Effector memory CD8-positive, alpha-beta T cell (primary cell): ENCODE measurements around the gene SWSAP1.

Experiments
- ATAC-seq: fragments of 150-1000 bp; cut with Tn5 transposase; replicated peaks from 2 replicates; pipeline ENCODE4 v1.10.0; 2021; ENCODE audit warnings: mild to moderate bottlenecking, moderate library complexity
- DNase-seq, 3 experiments: peaks; one replicate each; pipeline ENCODE4 v3.0.0; 2021
- H3K27ac Mint-ChIP-seq, 2 donors: one replicate each; pipeline ENCODE4 v1.8.0; 2022; ENCODE audit warnings: mild to moderate bottlenecking in 2 of 2, mixed read lengths in 2 of 2, moderate library complexity in 2 of 2
- H3K27me3 Mint-ChIP-seq, 2 donors: one replicate each; pipeline ENCODE4 v1.8.0; 2022; ENCODE audit warnings: mixed read lengths in 2 of 2
- H3K36me3 Mint-ChIP-seq: one replicate; pipeline ENCODE4 v1.8.0; 2022; ENCODE audit warnings: mild to moderate bottlenecking, moderate library complexity, mixed read lengths; ENCODE audit not compliant: insufficient read depth
- H3K4me1 Mint-ChIP-seq, 2 donors: one replicate each; pipeline ENCODE4 v1.8.0; 2022; ENCODE audit warnings: low read depth in 2 of 2, mixed read lengths in 2 of 2
- H3K4me3 Mint-ChIP-seq, 2 donors: one replicate each; pipeline ENCODE4 v1.8.0; 2022; ENCODE audit warnings: mild to moderate bottlenecking in 2 of 2, mixed read lengths in 2 of 2, moderate library complexity in 2 of 2
- H3K9me3 Mint-ChIP-seq, 2 donors: one replicate each; pipeline ENCODE4 v1.8.0; 2022; ENCODE audit warnings: mixed read lengths in 2 of 2

Gene SWSAP1

GRCh38 chr19:11418549-11419506 is 44.4 kb downstream of the SWSAP1 start, which contains the start of gene RGL3:
Gene RGL3, minus strand, starts transcription at chr19:11419314. Its CDS starts 36 bp downstream, at chr19:11419278.
- ATAC-seq (no peak), DNase-seq (no peak)
- peaks cover 30 to 37% of the 10 kb centered on the region in 2 donors for H3K4me1 Mint-ChIP-seq
- H3K4me3 Mint-ChIP-seq, result peak within 1 kb of the TSS; percentile 37 to 78
- no peaks in the 10 kb centered on the region for H3K9me3 Mint-ChIP-seq
- no peak within 1 kb of the TSS for H3K27ac Mint-ChIP-seq
- peaks cover 63 to 75% of the 10 kb centered on the region in 2 donors for H3K27me3 Mint-ChIP-seq
- peaks cover 3% of the 10 kb centered on the region for H3K36me3 Mint-ChIP-seq

- Mint-ChIP-seq H3K9me3 (no peaks in the 10 kb centered on the region), H3K36me3 (peaks cover 3% of the 10 kb centered on the region), H3K4me3 (peak overlapping the region; percentile 71 to 78), H3K4me1 (peaks cover 30 to 37% of the 10 kb centered on the region in 2 donors), H3K27me3 (peaks cover 65 to 79% of the 10 kb centered on the region in 2 donors), H3K27ac (peak overlapping the region in 1 of 2 donors; percentile 44)
- DNase-seq, result no peak
- ATAC-seq, result no peak
Measured at GRCh38 chr19:11420429-11421370, 46.2 kb downstream of the SWSAP1 start.

GRCh38 chr19:11421371-11422098 is 47.1 kb downstream of the SWSAP1 start:
- peak; percentile 41 for ATAC-seq
- peak in 2 of 3 experiments; percentile 20 to 26 for DNase-seq
- no peaks in the 10 kb centered on the region for H3K9me3 Mint-ChIP-seq
- H3K36me3 Mint-ChIP-seq, result peaks cover 3% of the 10 kb centered on the region
- H3K4me3 Mint-ChIP-seq, result peak overlapping the region; percentile 71 to 78
- H3K4me1 Mint-ChIP-seq, result peaks cover 30 to 37% of the 10 kb centered on the region in 2 donors
- H3K27ac Mint-ChIP-seq, result peak overlapping the region in 1 of 2 donors; percentile 44
- peaks cover 61 to 73% of the 10 kb centered on the region in 2 donors for H3K27me3 Mint-ChIP-seq

GRCh38 chr19:11422163-11423065 is 47.9 kb downstream of the SWSAP1 start:
- DNase-seq, result peak; percentile 45 to 64 (median 63)
- H3K27me3 Mint-ChIP-seq, result peaks cover 55 to 67% of the 10 kb centered on the region in 2 donors

GRCh38 chr19:11423164-11423790 is 48.8 kb downstream of the SWSAP1 start:
- DNase-seq (no peak), ATAC-seq (no peak)
- no peak overlapping the region for H3K27ac Mint-ChIP-seq
- H3K9me3 Mint-ChIP-seq, result no peaks in the 10 kb centered on the region
- H3K4me3 Mint-ChIP-seq, result peak overlapping the region; percentile 71 to 78
- H3K27me3 Mint-ChIP-seq, result peaks cover 47 to 58% of the 10 kb centered on the region in 2 donors
- H3K36me3 Mint-ChIP-seq, result peaks cover 3% of the 10 kb centered on the region
- peaks cover 30 to 37% of the 10 kb centered on the region in 2 donors for H3K4me1 Mint-ChIP-seq

More at GRCh38 chr19:11422163-11423065, 47.9 kb downstream of the SWSAP1 start:
- Mint-ChIP-seq H3K4me1 (peaks cover 30 to 37% of the 10 kb centered on the region in 2 donors), H3K4me3 (peak overlapping the region; percentile 71 to 78), H3K9me3 (no peaks in the 10 kb centered on the region), H3K27ac (no peak overlapping the region), H3K36me3 (peaks cover 3% of the 10 kb centered on the region)
- peak; percentile 89 for ATAC-seq

- no peak overlapping the region for H3K27ac Mint-ChIP-seq
Measured at GRCh38 chr19:11423791-11424181, 49.3 kb downstream of the SWSAP1 start.

More at GRCh38 chr19:11423791-11424181, 49.3 kb downstream of the SWSAP1 start:
- H3K4me1 Mint-ChIP-seq, result peaks cover 29 to 34% of the 10 kb centered on the region in 2 donors
- H3K27me3 Mint-ChIP-seq, result peaks cover 42 to 53% of the 10 kb centered on the region in 2 donors
- no peaks in the 10 kb centered on the region for H3K9me3 Mint-ChIP-seq
- H3K36me3 Mint-ChIP-seq, result peaks cover 3% of the 10 kb centered on the region
- DNase-seq (no peak), ATAC-seq (no peak)
- peak overlapping the region in 1 of 2 donors; percentile 71 for H3K4me3 Mint-ChIP-seq
